D721Med (cell line): ENCODE measurements around the gene C16orf96.

ENCODE experiments used
- DNase-seq: peaks from one replicate; pipeline ENCODE4 v3.0.0; 2011; ENCODE audit warnings: low spot score; ENCODE audit not compliant: insufficient read length
- FAIRE-seq: peaks from 2 replicates; lab custom pipeline; 2011; peaks lifted over from hg19 to GRCh38; lab: Jason Lieb, UNC
- CTCF ChIP-seq: IDR thresholded peaks from 2 replicates; pipeline ENCODE4 v1.5.1; 2012; ENCODE audit warnings: mild to moderate bottlenecking, control low read depth; ENCODE audit not compliant: insufficient read depth; ENCODE audit errors: missing control alignments

C16orf96 gene

DNA sequence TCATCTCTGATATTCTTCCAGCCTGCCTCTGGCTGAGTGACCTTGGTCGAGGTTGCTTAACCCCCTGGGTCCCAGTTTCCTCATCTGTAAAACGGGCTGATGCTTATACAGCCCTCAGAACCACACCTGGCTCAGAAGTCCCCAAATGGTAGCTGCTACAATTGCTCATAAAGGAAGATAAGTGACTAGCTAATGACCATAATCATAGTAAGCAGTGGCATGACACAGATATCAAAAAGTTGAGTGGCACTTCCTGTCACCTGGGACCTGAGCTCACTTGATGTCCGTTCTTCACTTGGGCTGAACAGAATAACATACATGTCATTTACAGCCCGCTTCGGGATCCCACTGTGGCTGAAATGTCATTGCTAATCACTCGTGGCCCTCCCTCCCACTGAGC is 70.3 kb downstream of the C16orf96 start:
- no peak for FAIRE-seq
- no peak for TF ChIP-seq CTCF
- no peak for DNase-seq

DNA sequence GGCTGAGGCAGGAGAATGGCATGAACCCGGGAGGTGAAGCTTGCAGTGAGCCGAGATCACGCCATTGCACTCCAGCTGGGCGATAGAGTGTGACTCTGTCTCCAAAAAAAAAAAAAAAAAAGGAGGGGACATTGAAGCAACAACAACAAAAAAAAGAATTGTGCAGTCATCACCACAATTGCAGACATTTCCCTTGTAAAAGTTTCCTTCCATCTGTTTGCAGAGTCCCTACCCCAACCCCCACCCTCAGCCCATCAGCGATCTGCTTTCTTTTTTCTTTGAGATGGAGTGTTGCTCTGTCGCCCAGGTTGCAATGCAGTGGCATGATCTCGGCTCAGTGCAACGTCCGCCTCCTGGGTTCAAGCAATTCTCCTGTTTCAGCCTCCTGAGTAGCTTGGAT is 72.1 kb downstream of the C16orf96 start:
- FAIRE-seq (no peak), DNase-seq (no peak)

GRCh38 chr16:4631444-4631843 is 75.3 kb downstream of the C16orf96 start:
- DNase-seq (no peak), FAIRE-seq (no peak)
- TF ChIP-seq CTCF: no peak

More for the DNA sequence above, 72.1 kb downstream of the C16orf96 start:
- TF ChIP-seq CTCF: no peak

- DNase-seq (no peak), FAIRE-seq (no peak)
- no peak for TF ChIP-seq CTCF
Measured at GRCh38 chr16:4633910-4634635, 77.9 kb downstream of the C16orf96 start.

GRCh38 chr16:4634768-4635167 is 78.6 kb downstream of the C16orf96 start:
- FAIRE-seq: no peak
- no peak for DNase-seq
- TF ChIP-seq CTCF: no peak

DNA sequence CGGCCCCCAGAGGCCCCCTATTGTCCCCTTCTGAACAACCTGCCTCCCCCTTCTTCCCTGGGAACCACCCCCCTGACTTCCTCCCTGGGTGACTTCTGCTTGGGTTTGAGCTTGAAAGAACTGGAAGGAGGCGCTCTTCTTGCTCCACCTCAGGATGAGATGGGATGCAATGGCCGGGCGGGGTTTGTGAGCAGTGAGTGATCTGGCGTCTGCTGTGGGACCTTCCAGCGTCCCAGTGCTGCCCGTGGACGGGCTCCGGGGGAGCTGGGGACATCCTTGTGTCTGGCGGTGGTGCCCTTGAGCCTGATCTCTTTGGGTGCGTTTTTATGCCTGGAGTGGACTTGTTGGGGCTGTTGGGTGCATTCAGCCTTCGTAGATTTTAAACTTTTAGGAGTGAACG is 80.1 kb downstream of the C16orf96 start:
- no peak for FAIRE-seq
- DNase-seq: no peak
- TF ChIP-seq CTCF: no peak

GRCh38 chr16:4637501-4638166 is 81.5 kb downstream of the C16orf96 start:
- no peak for TF ChIP-seq CTCF
- DNase-seq: no peak
- FAIRE-seq: no peak
